HG03457 (cell line): Measurements from ENCODE around the gene SNF8.

Experiments used
- ATAC-seq: cut with Tn5 transposase; IDR thresholded peaks from one replicate; pipeline ENCODE4 v1.9.1; 2021; ENCODE audit warnings: moderate number of reproducible peaks; ENCODE audit not compliant: unreplicated experiment

SNF8 gene

DNA sequence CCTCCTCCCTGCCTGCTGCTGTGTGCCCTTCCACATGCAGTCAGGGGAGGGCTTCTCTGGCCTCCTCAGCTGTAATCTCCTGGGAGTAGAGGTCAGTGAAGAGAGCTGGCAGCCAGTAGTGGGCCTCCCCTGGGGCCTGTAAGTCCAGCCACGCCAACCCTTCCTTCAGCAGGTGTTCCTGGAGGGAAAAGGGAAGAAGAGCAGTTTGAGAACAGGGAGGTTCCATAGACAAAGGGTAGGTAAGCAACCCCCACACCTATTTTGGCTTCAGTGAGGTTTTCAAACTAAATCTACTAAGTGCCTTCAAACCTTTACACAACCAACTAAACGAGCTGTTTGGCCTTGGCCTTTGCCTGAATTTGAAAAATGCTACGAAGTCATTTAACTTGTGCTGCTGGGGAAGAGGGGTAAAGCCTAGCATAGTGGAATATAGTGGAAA is 14.2 kb downstream of the SNF8 start:
- ATAC-seq: no peak

DNA sequence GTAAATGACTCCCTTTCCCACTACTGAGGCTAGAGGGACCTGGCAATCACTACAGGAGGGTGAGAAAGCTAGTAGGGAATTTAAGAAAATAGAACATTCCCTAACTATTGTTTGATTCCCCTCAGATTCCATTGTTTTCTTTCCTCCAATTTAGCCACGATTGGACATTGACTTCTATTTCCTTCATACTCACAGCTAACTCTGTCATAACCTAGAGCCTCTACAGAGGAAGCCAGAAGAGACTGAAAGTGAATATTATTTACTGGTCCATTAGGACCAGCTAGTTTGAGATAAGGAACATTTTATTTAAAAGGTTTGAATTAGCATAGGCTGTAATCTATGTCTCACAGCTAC is 14.9 kb downstream of the SNF8 start:
- ATAC-seq: no peak

DNA sequence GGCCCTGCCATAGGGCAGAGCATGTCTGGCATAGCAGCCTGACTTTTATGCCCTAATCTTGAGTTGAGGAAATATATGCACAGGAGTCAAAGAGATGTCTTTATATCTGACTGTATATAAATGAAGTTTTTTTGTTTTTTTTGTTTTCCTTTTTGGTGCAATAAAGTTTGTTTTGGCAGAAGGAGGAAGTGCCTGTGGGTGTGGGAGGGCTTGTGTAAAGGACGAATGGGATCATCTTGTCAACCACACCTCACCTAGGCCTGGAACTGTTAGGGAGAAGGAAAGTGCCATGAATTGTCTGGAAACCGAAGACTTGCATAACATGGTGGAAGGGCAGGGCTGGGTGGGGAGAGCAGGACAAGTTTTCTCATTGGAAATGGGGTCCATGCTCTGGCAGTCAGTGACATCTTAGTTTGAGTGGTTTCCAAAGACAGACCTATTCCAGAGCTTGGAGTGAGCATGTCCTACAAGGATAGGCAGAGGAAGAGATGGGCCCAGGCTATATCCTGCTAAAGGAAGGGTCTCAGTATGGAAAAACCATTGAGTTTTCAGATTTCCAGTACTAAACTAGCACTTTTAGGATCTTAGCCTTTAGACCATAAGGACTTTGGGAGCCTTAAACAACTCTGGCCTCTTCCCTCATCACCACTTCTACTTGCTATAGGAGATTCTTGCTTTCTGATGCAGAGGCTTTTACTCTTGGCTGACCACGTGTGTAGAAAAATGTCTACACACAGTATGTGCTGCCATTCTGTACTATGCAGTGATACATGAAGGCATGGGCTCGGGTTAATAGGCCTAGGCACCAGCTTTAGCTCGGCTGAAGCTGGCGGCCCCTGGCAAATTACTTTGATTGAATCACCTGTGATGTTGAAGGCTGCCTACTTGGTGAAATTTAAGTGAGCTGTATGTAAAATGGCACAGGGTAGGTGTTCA is 15.5 kb downstream of the SNF8 start:
- no peak for ATAC-seq

GRCh38 chr17:48927978-48928745 is 16.5 kb downstream of the SNF8 start:
- no peak for ATAC-seq

DNA sequence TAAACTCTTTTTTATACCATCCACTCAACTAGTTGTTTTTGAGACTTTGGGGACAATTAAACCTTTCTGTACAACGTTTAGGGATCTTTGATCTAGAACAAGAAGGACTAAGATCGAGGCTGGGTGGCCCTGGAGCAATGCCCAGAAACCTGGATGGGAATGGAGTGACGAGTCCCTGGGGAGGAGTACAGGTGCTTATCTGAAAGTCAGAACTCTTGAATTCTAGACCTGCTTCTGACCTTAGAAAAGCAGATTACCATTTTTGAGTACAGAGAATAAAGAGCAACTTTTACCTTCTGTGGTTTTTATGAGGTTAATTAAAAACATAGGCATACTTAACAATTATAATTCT is 18.7 kb downstream of the SNF8 start:
- ATAC-seq: no peak

- no peak for ATAC-seq
These were observed 19.2 kb downstream of the SNF8 start for GRCh38 chr17:48925251-48925990.

DNA sequence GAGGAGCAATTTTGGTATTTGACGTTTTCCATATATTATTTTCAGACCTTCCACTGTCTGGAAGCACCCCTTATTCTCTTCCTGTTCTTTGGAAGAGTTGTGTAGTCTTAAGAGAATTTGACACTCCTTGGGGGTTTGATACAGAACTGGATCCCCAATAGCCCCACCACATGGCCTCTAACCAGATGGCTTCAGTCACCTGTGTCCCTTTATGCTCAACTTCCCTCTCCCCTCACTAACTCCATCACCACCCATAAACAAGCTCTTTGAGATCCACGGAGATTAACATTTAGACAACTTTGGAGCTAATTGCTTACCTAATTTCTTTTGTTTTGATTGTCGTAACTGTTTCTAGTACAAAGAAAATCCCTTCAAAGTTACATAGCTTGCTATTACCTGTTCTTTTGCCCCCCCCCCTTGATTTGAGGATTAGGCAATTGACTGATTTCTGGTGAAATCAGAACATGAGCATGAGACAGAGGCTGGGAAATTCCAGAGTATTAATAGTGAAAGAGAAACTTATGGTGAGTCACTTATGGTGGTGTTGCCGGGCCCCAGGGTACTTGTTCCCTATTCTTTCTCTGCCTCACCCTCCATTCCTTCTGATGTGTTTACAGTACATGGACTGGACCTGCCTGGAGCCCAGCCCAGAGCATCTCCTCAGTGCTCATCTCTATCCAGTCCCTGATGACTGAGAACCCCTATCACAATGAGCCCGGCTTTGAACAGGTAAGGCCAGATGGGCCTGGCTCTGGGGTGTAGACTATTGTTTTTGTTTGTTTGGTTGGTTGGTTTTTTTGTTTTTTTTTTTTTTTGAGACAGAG is 29.0 kb downstream of the SNF8 start:
- ATAC-seq: peak; percentile 70

DNA sequence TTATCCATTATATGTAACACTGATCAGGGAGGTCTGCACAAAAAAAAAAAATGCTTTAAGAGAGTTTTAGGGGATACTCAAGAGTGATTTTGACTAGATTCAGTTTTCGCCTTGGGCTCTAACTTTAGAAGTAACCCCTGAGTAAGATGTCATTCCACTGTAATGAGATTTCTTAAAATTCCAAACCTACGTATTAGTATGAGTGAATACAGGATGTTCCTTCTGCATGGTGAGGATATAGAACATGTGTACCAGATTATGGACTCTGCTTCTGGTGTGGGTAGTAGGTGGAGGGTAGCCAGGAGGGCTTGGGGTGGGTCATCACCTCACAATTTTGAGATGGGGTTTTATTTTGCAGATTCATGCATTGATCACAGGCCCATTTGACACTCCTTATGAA is 32.2 kb downstream of the SNF8 start:
- ATAC-seq: no peak

DNA sequence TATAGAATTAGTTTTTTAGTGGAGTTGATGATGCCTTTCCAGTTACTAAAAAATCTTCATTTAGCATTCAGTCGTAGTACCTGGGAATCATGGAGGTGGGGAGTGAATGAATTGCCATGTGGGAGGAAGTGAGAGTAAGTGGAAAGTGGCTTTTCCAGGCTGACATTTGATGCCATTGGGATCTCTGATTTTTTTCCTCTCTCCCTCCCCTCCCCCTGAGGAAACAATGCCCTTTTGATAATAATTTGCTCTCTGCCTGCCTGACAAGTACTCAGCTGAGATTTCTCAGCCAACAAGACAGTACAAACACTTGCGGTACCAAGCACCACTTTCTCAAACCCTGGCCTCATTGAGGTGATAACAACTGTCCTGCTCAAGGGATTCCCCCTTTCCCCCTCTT is 34.3 kb downstream of the SNF8 start:
- ATAC-seq: no peak

DNA sequence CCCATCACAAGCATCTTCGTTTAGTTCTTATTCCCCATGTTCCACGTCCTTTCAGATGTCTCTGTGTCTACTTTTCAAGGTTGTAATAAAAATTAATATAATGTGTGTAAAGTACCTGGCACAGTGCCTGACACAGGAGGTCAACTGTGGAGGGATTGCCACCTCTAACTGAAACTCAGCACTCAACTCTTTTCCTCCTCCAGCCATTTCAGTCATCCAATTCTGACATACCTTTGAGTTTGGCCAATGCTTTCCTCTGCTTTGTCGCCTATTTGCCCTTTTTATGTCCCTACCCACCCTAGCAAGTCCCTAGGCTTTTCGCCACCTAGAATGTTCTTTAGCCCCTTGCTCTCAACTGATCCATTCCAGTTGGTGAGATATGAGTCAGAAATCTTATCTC is 34.9 kb downstream of the SNF8 start:
- no peak for ATAC-seq

GRCh38 chr17:48908853-48909394 is 35.7 kb downstream of the SNF8 start:
- no peak for ATAC-seq

DNA sequence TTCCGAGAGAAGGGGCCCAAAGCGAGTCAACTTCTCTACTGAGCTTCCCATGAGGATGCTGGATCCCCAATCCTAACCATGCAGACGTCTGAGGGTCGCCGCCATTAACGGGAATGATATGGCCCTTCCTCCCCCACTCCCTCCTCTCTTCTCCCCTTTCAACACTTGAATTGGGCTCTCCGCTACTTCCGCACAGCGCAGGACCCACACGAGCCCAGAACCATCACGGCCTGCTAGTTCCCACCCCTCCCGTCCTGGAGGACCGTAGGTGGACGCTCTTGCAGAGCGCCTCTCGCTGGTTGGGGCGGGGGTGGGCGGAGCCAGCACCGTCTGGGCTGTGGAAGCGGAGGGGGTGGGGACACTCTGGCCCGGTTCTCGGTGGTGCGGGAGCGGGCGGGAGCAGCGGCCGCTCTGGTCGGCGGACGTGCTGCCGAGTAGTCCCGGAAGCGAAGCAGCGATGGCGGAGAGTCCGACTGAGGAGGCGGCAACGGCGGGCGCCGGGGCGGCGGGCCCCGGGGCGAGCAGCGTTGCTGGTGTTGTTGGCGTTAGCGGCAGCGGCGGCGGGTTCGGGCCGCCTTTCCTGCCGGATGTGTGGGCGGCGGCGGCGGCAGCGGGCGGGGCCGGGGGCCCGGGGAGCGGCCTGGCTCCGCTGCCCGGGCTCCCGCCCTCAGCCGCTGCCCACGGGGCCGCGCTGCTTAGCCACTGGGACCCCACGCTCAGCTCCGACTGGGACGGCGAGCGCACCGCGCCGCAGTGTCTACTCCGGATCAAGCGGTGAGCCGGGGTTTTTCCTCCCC is 36.4 kb downstream of the SNF8 start, which contains the start of gene UBE2Z:
UBE2Z (plus strand) TSS at position 361 of the 797 bp plus-strand sequence; CDS start at position 458, 97 bp downstream.
- ATAC-seq: peak; percentile 62

GRCh38 chr17:48907713-48908046 is 37.0 kb downstream of the SNF8 start:
- ATAC-seq: no peak

- ATAC-seq: no peak
These were observed 38.6 kb downstream of the SNF8 start for GRCh38 chr17:48905987-48906515.

DNA sequence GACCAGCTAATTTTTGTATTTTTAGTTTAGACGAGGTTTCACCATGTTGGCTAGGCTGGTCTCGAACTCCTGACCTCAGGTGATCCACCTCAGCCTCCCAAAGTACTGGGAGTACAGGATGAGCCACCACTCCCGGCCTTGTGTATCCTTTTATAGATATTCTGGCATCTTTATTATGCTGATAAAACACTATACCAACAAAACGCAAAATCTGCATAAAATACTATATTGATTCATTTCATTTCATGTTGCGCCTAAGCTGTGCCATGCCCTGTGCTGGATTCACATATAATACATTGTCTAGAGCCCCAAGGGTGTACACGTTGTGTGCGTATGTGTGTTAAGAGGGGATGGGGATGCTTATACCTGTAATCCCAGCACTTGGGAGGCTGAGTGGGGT is 40.2 kb downstream of the SNF8 start:
- no peak for ATAC-seq

GRCh38 chr17:48903401-48903800 is 41.2 kb downstream of the SNF8 start:
- ATAC-seq: no peak

DNA sequence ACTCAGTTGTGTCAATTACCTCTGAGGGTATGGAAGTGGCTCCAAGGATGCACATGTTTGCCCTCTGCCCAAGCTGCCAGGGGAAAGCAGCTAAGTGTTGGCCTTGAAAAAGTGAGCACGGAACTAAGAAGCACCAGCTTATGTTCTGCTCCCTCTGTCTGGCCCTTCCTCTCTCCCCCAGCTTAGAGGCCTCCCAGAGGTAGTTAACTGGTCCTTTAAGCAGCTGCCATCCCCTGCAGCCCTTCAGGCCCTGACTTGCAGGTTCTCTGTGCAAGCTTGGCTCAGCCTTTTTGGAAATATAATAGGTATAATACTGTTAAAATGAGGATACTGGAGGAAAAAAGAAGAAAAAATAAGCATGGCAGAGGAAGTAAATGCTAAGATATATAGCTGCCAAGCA is 43.4 kb downstream of the SNF8 start:
- ATAC-seq: no peak

- no peak for ATAC-seq
These were observed 49.8 kb downstream of the SNF8 start for GRCh38 chr17:48894886-48895285.
